GM12865 (cell line): ENCODE results near the gene RASA1.
A peak's percentile ranks its signal among the peaks of the same experiment; 100 is the strongest.

ENCODE experiments used
- DNase-seq: peaks from one replicate; pipeline ENCODE4 v3.0.0; 2010; ENCODE audit warnings: low read depth
- H3K4me3 ChIP-seq: 2 replicates; pipeline ENCODE4 v1.5.1; 2011; ENCODE audit warnings: mild to moderate bottlenecking, low read depth, low read length, control low read depth
- TF ChIP-seq, protein P1 (sequence below): IDR thresholded peaks from 2 replicates; pipeline ENCODE4 v1.5.1; 2011; ENCODE audit warnings: low read length, control low read depth, low read depth, inconsistent platforms; ENCODE audit not compliant: insufficient read depth; ENCODE audit errors: missing control alignments

The RASA1 gene

DNA sequence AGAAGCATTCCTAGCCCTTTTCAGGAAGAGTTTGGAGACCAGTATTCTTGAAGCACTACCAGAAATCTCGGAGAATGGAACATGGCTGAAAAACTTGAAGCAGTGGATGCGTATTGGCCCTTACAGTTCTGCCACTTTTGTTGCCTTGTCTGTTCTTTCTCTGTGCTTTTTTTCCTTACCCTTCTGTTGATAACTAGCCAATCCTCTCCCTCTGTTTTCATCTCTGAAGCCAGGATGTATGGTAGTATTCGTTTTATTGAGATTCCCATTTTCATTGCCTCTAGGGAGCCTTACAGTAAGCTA, 145.6 kb downstream of the RASA1 start:
- TF ChIP-seq, protein P1, sequence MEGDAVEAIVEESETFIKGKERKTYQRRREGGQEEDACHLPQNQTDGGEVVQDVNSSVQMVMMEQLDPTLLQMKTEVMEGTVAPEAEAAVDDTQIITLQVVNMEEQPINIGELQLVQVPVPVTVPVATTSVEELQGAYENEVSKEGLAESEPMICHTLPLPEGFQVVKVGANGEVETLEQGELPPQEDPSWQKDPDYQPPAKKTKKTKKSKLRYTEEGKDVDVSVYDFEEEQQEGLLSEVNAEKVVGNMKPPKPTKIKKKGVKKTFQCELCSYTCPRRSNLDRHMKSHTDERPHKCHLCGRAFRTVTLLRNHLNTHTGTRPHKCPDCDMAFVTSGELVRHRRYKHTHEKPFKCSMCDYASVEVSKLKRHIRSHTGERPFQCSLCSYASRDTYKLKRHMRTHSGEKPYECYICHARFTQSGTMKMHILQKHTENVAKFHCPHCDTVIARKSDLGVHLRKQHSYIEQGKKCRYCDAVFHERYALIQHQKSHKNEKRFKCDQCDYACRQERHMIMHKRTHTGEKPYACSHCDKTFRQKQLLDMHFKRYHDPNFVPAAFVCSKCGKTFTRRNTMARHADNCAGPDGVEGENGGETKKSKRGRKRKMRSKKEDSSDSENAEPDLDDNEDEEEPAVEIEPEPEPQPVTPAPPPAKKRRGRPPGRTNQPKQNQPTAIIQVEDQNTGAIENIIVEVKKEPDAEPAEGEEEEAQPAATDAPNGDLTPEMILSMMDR, result no peak
- peak overlapping the region; percentile 52 for H3K4me3 ChIP-seq
- DNase-seq, result no peak

DNA sequence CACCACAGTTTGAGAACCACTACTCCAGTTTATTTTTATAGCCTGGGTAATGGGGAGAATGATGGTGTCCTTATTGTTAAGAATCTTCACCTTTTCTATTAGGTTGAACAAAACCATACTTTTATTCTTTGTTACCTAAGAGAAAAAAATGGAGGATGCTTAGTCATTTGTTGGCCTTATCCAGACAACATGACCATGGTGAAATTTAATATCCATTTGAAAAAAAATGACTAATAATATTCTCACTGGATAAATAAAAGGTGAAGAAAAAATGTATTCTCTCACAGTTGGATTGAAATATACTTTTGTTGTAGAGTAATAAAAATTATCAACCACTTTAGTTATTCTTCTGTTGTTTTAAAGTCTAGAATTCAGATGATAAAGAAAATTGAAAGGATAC, 150.8 kb downstream of the RASA1 start:
- no peak for DNase-seq
- no peak overlapping the region for H3K4me3 ChIP-seq
- TF ChIP-seq, protein P1, result no peak

DNA sequence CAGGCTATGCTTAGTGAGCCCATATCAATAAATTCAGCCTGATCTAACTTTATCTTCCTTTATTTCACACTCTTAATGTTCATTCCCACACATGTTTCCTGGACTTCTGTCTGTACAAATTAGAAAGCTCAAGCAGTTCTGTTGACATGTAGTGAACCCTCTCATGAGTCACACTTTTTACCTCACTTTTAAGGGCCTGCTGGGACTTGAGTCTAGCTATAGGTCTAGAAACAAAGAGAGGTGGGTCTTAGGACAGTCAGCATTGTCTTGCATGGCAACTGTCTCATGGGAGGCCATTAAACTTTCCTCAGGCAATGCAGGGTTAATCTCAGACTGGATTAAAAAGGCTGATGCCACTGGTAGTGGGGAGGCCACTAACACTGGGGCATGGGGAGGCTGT, 153.6 kb downstream of the RASA1 start:
- no peak overlapping the region for H3K4me3 ChIP-seq
- no peak for DNase-seq
- TF ChIP-seq, protein P1, result no peak

DNA sequence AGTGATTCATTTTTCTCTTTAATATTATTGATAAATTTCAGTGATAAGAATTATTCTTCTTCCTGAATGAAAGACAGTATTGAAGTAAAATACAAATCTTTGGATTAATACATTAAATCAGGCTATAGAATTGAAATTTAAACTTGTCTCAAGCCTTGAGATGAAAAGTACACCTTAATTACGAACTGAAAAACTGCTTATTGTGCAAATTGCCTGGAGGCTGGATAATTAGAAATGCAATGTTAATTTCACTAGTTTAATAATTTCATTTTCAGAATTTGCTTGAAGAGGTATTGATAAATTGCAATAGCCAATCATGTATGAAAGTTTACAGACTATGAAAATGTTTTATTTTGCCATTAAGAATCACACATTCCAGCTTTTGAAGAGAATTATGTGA, 156.1 kb downstream of the RASA1 start:
- TF ChIP-seq, protein P1, result no peak
- H3K4me3 ChIP-seq, result no peak overlapping the region
- DNase-seq, result no peak

DNA sequence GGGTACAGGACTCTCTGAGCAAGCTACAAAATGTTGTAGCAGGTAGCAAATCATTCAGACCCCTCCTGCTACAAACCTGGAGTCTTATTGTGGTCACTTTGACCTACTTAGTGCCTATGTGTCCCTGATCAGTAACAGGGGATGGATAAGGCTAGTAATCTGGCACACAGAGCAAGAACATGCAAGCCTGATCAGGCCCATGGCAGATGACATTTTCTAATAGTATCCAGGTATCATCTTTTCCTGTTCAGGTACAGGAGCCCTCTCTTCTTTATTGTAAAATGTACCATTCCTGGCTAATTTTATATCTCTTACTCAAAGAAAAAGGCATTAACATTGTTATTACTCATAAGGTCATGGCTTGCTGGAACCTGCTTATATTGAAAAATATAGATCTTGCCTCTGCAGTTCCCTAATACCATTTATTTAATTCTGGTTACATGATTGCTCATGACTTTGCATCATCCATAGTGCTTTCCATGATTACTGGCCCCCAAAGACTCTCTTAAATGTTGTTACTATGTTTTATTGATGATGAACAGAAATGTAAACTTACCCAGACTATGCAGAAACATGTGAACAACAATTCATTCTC, 163.3 kb downstream of the RASA1 start:
- H3K4me3 ChIP-seq, result no peak overlapping the region
- TF ChIP-seq, protein P1, result no peak
- no peak for DNase-seq

DNA sequence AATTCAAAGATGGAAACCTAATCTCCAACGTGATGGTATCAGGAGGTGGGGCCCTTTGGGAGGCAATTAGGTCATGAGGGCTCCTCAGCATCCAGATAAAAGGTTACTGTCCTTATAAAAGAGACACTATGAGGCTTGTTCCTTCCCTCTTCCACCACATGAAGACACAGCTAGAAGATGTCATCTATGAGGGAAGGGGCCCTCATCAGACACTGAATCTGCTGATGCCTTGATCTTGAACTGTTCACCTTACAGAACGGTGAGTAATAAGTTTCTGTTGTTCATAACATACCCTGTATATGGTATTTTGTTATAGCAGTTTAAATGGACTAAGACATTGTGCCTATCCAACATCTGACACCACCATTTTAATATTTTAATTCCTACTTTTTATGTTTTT, 164.8 kb downstream of the RASA1 start:
- no peak for DNase-seq
- H3K4me3 ChIP-seq, result no peak overlapping the region
- TF ChIP-seq, protein P1, result no peak

DNA sequence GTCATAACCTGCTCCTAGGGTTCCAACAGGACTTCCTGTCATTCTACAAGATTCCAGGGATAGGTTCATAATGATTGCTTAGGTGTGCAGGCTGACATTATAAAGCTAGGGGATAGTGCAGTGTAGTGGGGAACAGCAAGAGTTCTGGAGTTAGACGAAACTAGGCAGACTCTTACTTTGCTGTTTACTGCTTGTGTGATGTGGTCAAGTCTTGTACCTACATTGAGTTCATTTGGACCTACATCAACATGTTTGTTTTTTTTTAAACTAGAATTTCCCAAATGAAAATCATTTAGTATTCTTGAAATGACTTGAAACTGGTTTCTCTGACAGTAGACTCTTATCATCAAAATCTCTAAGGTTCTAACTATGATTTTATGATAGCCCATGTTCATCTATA, 166.3 kb downstream of the RASA1 start:
- TF ChIP-seq, protein P1, result no peak
- DNase-seq, result no peak
- H3K4me3 ChIP-seq, result no peak overlapping the region
